Measurements from ENCODE around the gene MPRIP.

DNA sequence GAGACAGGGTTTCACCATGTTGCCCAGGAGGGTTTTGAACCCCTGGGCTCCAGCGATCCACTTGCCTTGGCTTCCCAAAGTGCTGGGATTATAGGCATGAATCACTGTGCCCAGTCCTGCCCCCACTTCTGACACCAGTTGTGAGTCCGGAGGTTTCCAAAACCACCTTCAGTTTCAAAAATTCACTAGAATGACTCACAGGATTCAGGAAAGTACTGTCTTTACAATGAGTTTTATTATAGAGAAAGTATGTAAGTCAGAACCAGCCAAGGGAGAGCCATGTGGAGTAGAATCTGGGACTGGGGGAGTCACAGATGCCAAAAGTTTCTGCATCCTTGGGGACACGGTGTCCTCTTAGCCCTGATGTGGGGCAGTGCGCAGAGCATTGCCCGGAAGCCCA is 108.8 kb downstream of the MPRIP start:
- TF ChIP-seq CTCF (IDR thresholded peaks at IDR 0.05) (no peak), POLR2A (IDR thresholded peaks at IDR 0.05) (no peak)

Data from body of pancreas (tissue), 4 donors.